ENCODE results near the gene OLFM2.
A peak's percentile ranks its signal among the peaks of the same experiment; 100 is the strongest.
"Not testable (repeated sequence)": the region's sequence is repeated elsewhere in the genome, so short reads cannot be mapped to it uniquely, and the experiment has no call there.

OLFM2 gene

DNA sequence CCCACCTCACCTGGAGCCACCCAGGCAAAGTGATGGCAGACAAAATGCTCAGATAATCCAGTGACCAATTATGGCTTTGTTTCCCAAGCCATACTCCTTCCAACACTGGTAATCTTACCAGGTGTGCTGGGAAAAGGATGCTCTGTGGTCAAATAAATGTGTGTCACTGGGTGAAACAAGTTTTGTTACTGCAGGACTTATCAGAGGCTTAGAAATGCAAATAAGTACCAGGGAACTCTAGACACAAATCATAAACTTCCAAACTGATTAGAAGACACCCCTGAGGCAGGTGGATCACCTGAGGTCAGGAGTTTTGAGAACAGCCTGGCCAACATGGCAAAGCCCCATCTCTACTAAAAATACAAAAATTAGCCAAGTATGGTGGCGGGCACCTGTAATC is 74.8 kb downstream of the OLFM2 start:
- DNase-seq (ENCODE audit: low read depth), result no peak

DNA sequence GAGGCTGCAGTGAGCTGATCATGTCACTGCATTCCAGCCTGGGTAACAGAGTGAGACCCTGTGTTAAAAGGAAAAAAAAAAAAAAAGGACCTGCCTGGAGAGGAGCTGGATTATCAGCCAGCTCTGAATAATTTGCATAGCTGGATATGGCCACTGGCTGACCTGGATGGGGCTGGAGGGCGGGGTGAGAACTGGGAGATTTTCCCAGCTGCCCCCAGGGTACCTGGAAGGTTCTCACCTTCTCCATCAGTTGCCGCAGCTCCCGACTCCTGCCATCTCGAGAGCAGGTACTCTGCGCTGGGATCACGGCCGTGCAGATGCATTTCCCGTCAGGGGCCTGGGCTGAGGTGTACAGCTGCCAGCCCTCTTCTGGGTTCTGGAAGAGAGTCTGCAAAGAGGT is 75.9 kb downstream of the OLFM2 start:
- DNase-seq (ENCODE audit: low read depth), result no peak

DNA sequence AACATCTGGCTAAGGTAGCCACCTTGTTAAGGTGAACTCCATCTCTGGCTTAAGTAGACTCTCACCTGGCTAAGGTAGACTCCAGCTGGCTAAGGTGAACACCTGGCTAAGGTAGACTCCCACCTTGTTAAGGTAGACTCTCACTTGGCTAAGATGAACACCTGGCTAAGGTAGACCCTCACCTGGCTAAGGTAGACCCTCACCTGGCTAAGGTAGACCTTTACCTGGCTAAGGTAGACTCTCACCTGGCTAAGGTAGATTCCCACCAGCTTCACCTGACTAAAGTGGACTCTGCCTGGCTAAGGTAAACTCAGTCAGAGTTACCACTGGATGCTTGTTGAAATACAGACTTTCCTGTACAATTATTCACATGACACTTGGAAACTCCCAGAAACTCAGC is 77.5 kb downstream of the OLFM2 start:
- no peak for DNase-seq (ENCODE audit: low read depth)

DNA sequence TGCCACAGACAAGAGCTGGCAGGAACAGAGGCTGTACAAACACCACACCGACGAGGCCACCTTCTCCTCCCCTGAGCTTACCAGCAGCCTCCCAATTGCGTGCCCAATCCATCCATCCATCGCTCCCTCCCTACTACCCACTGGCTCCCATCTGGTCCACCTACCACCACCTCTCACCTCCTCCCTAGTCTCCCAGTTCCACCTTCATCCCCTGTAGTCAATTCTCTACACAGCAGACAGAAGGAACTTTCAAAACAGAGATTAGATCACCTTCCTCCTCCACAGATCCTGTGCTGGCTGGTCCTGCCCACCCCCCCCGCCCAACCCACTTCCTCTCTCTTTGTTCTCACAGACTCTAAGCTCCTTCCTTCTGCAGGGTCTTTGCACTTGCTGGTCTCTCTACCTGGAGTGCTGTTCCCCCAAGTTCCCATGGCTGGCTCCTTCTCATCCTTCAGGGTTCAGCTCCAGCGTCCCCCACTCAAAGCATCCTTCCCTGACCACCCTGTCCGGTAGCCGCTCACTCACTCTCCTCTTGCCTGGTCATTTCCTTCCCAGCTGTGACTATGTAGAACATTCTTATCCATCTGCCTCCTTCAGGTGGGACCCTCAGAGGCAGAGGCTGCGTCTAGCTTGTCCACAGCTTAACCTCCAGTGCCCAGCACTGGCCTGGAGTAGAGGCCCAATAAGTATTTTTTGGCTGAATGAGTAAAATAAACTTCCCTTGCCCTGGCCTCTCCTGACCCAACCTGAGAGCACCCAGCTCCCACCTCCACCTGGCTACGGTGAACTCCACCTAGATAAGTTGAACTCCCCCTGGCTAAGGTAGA is 78.2 kb downstream of the OLFM2 start:
- DNase-seq (ENCODE audit: low read depth), result no peak

DNA sequence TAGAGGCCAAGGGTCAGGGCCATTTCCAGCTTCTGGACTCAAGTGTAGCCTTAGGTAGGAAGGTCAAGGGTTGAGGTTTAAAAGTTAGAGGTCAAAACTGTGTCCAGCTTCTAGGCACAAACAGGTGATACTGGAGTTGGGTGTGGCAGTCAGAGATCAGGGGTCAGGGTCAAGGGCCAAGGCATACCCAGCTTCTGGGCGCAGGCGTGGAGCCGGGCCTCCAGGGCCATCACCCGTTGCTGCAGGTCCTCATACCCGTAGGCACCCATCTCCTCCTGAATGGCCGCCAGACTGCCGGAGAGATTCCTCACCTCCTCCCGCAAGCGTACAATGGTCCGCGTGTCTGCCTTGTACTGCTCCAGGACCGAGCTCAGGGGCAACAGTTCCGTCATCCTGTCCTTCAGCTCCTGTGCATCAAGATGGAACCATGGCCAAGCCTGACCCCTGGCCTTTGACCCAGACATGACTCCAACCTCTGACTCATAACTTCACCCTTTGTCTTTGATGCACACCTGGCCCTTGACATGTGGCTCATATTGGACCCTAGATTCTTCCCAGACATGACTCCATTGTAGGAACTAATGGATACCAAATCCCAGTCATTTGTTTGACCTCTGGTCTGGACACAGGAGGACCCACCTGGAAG is 79.1 kb downstream of the OLFM2 start:
- no peak for DNase-seq (ENCODE audit: low read depth)

DNA sequence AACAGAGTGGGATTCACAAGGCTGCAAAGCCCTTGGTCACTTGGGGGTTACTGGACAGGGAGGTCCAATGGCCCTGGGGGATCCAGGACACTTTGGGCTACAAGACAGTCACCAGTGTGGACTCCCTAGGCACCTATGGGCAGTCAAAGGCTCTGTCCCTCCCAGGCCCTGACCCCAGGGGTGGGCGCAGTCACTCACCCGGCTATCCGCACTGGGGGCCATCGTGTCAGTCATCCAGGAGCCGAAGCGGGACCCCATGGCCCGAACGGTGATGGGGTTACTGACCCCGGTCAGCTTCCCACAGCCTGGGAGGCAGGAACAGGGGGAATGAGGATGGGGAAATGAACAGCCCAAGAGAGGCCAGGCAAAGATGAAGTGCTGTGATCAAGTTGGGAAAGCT is 79.7 kb downstream of the OLFM2 start:
- no peak for DNase-seq (ENCODE audit: low read depth)

DNA sequence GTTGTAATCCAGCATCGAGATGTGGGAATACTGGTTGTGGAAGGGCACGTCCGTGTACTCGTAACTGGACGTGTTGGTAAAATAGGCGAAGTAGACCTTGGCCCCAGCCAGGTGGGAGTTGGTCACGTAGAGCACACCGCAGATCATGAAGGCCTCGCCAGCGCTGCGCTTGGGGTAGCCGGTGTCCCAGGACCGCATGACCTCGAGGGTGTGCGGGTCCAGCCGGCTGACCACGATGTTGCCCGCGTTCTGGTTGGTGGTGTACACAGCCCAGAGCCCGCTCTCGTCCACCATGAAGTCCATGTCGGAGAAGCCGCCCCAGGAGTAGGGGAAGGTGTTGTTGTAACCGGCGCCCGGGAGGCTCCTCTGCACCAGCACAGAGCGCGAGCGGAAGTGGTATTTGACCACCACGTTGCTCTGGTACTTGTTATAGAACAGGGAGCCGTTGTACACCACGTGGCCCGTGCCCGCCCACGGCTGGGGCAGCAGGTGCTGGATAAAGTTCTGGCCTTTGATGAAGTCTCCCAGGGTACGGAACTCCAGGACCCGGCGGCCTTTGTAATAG is 82.0 kb downstream of the OLFM2 start:
- DNase-seq (ENCODE audit: low read depth), result no peak

DNA sequence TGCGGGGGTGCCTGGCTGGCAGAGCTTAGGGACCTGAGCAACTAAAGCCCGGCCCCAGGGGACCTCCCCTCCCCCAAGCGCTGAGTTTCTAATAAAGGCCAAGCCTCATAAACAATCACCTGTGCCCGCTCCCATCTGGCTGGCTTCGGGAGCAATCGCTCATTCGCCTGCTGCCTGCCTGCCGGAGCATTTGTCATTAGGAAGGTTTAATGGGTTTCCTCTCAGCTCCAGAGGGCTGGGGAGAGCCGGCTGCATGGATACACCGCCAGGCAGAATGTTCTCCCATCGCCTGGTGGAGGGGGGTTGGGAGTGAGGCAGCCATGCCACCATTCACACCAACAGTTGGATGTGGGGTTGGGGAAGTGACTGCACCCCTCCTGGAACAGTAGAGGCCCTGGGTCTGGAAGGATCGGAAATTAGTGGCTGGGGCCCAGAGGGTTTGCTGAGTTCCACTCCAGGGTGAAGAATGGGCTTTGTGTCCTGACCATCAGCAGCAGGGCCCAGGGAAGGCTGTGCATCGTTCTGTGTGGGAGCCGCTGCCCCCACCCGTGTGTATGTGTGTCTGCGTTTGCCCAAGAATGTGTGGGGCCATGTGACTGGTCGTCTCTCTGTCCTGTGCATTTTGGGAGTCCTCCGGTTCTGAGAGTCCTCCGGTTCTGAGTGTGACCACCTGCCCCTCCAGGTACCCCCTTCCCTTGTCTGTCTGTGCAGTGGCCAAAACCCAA is 85.9 kb downstream of the OLFM2 start:
- DNase-seq (ENCODE audit: low read depth), result no peak

DNA sequence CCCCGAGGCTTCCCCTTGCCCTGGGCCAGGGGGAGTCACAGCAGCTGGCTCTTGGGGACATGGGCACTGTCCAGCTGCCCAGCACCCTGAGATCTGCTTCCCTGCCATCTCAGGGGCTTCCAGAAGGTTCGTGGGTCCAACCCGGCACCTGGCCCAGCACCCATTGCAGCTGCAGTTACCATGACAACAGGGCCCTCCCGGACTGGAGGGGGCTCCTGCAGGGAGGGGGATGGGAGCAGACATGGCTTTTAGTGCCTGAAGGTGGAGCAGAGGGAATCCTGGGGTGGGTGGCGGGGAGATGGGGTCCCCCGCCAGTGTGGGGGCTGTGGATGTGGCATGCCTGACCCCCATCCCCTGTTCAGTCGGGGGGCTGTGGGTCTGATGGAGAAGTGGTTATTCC is 86.5 kb downstream of the OLFM2 start:
- no peak for DNase-seq (ENCODE audit: low read depth)

DNA sequence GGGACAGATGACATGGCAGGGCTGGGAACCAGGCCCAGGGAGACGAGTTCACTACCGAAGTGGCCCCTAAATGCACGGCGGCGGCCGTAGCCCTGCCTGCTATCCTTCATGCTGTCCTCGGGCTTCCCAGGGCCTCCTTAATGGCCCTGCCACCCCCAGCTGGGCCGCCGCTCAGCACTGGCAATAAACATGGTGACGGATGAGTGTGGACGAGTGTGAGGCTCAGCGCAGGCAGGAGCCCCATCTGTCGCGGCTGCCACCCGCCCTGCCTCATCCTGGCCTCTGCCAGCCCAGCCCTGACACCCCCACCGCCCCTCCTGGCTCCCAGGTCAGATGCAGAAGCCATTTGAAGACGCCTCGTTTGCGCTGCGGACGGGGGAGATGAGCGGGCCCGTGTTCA is 87.6 kb downstream of the OLFM2 start:
- DNase-seq (ENCODE audit: low read depth), result no peak

DNA sequence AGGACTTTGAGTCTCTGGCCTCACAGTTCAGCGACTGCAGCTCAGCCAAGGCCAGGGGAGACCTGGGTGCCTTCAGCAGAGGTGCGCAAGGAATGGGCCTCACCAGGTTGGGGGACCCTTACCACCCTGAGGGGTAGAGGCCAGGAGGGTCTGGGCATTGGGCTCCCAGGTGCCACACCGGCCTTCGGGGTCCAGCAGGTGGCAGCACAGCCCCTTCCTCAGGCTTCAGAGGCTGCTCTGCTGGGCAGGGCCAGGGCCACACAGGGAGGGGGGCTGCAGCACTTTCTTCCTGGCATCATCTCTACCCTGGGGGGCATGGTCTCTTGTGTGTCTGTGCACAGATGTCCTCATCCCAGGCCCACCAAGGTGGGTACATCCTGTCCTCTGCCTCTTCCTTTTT is 88.3 kb downstream of the OLFM2 start:
- DNase-seq (ENCODE audit: low read depth), result no peak

DNA sequence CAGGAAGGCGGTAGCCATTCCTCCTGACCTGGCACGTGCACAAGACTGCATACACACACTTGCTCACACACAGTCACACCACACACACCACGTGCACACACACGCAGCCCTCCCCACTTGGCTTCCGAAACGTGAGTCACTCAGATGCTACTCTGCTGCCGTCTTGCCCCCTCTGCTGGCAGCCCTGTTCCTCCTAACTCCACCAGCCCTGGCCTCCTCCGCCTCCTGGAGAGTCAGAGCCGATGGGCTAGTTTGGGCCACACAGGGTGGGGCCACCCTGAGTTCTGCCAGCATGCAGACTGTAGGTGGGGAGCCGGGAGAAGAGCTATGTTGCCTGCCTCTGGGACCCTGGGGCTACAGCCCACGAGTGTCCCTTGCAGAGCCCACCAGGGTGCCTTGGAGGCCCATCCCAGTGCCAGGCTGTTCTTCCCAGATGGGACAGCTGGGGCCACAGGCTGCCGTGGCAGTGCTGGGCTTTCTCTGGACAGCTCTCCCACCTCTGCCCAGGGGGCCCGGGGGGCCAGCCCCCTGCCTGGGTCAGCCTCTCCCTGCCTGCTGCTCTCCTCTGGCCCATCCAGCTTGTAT is 89.1 kb downstream of the OLFM2 start:
- no peak for DNase-seq (ENCODE audit: low read depth)

DNA sequence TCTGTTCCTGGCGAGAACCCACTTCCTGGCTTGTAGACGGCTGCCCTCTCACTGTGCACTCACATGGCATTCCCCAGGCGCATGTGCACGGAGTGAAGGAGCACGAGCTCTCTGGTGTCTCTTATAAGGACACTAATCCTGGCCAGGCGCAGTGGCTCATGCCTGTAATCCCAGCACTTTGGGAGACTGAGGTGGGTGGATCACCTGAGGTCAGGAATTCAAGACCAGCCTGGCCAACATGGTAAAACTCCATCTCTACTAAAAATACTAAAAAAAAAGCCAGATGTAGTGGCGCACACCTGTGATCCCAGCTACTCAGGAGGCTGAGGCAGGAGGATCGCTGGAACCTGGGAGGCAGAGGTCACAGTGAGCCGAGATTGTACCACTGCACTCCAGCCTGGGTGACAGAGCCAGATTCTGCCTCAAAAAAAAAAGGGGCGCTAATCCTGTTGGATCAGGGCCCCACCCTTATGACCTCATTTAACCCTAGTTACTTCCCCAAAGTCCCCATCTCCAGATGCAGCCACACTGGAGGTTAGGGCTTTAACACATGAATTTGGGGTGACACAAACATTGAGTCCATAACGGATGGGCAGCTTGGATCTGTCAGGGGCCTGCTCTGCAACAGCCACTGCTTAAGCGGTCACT is 92.6 kb downstream of the OLFM2 start:
- not testable (repeated sequence) for DNase-seq (ENCODE audit: low read depth)

DNA sequence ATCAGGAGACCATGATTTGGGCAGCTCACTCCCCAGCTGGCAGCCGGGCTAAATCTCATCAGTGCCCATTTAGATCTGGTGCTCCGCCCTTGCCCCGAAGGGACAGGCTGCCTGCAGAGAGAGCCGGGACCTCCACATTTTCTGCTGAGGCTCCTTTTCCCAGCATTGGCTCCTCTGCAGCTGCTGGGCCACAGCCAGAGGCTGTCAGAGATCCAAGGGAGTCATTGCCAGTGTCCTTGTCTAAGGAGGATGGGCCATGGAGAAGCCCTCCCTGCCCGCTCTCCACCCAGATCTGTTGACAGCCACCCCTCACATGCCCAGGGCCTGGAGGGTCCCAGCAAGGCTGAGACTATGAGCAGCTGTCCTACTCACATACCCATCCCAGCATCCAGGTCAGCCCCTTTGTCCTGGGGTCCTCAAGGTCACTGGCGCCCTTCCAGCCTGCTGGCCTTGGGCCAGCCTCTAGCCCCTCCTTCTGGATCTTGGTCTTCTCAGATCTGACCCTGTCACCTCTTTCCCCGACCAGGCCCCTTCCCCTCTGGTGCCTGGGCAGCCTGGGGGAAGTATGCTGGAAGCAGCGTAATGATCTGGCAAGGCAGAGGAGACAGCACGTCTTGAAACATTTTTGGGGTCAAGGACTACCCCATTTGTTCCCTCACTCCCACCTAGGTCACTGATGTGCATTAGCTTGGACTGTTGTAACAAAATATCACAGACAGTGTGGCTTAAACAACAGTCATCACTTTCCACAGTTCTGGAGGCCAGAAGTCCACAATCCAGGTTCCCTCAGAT is 93.3 kb downstream of the OLFM2 start:
- no peak for DNase-seq (ENCODE audit: low read depth)

DNA sequence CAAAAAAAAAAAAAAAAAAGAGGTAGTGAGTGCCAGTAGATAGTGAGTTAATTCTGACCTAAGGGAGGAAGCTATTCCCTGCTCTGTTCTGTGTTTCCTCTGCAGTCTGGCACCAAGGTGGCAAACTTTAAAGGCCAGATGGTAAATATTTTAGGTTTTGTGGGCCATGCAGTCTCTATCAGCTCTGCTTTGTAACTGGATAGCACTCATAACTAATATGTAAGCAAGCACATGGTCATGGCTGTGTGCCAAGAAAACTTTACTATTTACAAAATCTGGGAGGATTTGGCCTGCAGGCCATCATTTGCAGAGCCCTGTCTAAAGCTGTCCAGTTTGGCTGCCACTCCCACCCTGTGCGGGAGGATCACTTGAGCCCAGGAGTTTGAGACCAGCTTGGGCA is 96.9 kb downstream of the OLFM2 start:
- no peak for DNase-seq (ENCODE audit: low read depth)

DNA sequence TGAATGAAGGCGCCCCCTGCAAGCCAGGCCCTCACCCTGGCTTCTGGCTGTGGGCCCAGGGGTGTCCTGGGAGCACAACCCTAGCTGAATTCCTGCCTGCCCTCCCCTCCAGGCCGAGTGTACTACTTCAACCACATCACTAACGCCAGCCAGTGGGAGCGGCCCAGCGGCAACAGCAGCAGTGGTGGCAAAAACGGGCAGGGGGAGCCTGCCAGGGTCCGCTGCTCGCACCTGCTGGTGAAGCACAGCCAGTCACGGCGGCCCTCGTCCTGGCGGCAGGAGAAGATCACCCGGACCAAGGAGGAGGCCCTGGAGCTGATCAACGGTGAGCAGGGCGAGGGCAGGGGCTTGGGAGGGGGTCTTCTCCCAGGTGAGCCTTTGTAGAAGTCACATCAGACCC is 98.0 kb downstream of the OLFM2 start:
- DNase-seq (ENCODE audit: low read depth), result no peak

DNA sequence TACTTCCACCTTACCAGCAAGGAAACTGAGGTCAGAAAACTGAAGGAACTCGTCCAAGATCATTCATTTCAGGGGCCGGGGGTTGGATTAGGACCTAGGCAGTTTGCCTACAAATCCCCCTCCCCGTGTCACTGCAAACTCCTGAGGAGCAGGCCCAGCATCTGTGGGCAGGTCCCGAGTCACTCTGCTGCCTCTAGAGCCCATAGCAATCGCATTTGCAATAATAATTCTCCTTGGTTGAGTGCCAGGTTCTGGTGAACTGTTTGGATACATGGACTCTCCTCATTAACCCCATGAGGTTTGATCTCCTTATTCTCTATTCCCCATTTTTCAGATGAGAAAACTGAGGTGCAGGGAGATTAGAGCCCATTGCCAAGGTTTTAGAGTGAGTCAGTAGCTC is 100.3 kb downstream of the OLFM2 start:
- DNase-seq (ENCODE audit: low read depth), result no peak

DNA sequence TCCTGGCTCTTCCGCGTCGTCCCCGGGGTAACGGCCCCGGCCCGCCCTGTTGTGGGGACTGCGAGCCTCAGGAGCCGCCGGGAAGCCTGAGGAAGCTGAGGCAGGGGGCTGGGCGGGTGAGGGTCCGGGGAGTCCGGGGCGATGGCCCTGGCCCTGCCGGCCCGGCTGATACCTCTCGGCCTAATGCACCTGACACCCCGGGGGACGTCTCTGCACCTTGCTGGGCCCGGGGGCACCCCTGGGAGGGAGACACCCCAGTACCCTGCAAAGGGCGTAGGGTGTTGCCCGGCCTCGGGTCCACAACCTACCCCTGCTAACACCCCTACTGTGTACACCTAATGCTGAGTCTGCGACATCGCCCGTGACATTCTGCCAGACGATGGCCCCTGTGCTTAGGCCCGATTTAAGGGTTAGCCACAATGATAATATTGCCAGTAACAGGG is 100.8 kb downstream of the OLFM2 start:
- no peak for DNase-seq (ENCODE audit: low read depth)

DNA sequence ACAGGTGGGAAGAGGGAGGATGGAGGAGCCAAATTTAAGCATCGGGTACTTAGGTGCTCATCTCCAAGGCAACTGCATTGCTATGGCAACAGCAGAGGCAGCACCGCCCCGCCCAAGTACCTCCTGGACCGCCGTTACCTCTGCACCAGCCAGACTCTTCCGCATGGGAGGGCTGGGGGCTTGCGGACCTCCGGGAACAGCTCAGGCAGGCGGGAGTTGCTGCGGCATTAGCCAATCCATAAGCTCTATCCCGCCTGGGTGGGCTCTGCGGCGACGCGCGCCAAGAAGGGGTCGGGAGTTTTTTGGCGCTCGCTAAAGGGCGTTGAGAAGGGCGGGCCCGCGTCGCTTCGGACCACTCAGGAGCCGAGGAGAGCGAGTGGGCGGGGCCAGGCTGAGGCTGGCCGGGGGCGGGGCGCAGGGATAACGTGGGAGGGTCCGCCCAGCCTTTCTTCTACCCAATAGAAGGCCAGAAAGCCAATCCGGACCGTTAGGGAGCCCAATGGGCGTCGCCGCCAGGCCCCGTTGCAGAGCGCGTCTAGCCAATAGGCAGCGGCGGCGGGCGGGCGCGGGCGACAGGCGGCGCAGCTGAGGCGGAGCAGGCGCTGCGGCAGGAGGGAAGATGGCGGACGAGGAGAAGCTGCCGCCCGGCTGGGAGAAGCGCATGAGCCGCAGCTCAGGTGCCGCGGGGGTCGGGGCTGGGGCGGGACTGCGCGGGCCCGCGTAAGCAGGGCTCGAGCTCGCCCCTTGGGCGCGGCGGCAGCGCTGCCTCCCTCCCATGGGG is 101.4 kb downstream of the OLFM2 start, which contains the start of gene PIN1:
Gene PIN1 (plus strand): TSS at position 593 of the 781 bp plus-strand sequence. CDS start 27 bp downstream, at position 620.
- DNase-seq (ENCODE audit: low read depth), result peak; percentile 98

DNA sequence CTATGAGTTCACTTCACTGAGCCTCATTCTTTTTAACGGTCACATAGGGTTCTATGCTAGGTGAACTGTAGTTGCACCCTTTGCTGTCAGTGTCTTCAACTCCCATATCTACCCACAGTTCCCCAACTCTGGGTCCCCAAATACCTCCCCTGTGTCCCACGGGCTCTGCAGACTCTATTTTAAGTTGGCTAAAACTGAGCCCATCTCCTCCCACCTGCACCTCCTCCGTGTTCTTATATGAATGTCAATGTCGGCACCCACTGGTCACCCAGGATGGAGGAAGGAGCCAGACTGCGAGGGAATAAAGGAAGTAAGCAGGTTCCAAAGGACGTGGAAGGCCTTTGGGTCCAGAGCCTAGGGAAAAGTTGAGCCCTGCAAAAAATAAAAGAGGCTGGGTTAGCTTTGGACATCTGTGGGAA is 102.0 kb downstream of the OLFM2 start:
- no peak for DNase-seq (ENCODE audit: low read depth)
